GM19395 (cell line): ENCODE results near the gene UNC13C.

Source experiments
- ATAC-seq: cut with Tn5 transposase; IDR thresholded peaks from one replicate; pipeline ENCODE4 v1.9.1; 2021; ENCODE audit warnings: mild to moderate bottlenecking, moderate library complexity; ENCODE audit not compliant: unreplicated experiment

The UNC13C gene

GRCh38 chr15:54608876-54609835 is 630.9 kb downstream of the UNC13C start:
- ATAC-seq, result no peak

GRCh38 chr15:54618120-54618519 is 639.9 kb downstream of the UNC13C start:
- ATAC-seq, result no peak

GRCh38 chr15:54619180-54619579 is 640.9 kb downstream of the UNC13C start:
- no peak for ATAC-seq

GRCh38 chr15:54620916-54621315 is 642.7 kb downstream of the UNC13C start:
- no peak for ATAC-seq

- no peak for ATAC-seq
These were observed 657.9 kb downstream of the UNC13C start for GRCh38 chr15:54636147-54636546.

GRCh38 chr15:54638666-54639065 is 660.4 kb downstream of the UNC13C start:
- ATAC-seq, result no peak

GRCh38 chr15:54640873-54641272 is 662.6 kb downstream of the UNC13C start:
- no peak for ATAC-seq

- ATAC-seq, result no peak
These were observed 666.6 kb downstream of the UNC13C start for GRCh38 chr15:54644796-54645195.

- no peak for ATAC-seq
These were observed 681.4 kb downstream of the UNC13C start for GRCh38 chr15:54659646-54660045.

- no peak for ATAC-seq
These were observed 682.1 kb downstream of the UNC13C start for GRCh38 chr15:54660356-54660755.

- ATAC-seq, result no peak
These were observed 697.0 kb downstream of the UNC13C start for GRCh38 chr15:54675241-54675640.

GRCh38 chr15:54681584-54681983 is 703.3 kb downstream of the UNC13C start:
- no peak for ATAC-seq
